BJ (cell line): ENCODE data around the gene TFDP2. TPM values are rescaled to one million over a fixed set of nuclear protein-coding genes. Genes with fewer than 3 reads are reported as not detected.
A peak's percentile ranks its signal among the peaks of the same experiment; 100 is the strongest.

ENCODE experiments used
- CTCF ChIA-PET: fragments of 350-600 bp; formaldehyde crosslinking; extraction: SDS; loops from one replicate; lab custom pipeline; 2021; ENCODE audit warnings: antibody characterized with exemption, inconsistent platforms; lab: Yijun Ruan, JAX
- POLR2A ChIA-PET: fragments of 300-600 bp; sonication (Branson Sonifier 250); formaldehyde crosslinking; extraction: SDS; loops from one replicate; lab custom pipeline; 2021; ENCODE audit warnings: antibody characterized with exemption; lab: Charles Lee
- DNase-seq: peaks from one replicate; pipeline ENCODE4 v3.0.0-alpha.2; 2011; ENCODE audit warnings: low read depth
- H3K27me3 ChIP-seq: 2 replicates; pipeline ENCODE4 v1.6.0; 2011; ENCODE audit warnings: low read length; ENCODE audit not compliant: control insufficient read depth, insufficient read depth
- H3K36me3 ChIP-seq: 2 replicates; pipeline ENCODE4 v1.5.1; 2011; ENCODE audit warnings: low read length; ENCODE audit not compliant: control insufficient read depth, insufficient read depth
- H3K4me3 ChIP-seq: 2 replicates; pipeline ENCODE4 v1.5.1; 2011; ENCODE audit warnings: low read depth, mild to moderate bottlenecking, control low read depth, low read length
- polyA plus RNA-seq: library from polyadenylated mRNA; depleted of rRNA; stranded (reverse); fragments of >200 nt; gene quantifications from 2 replicates; pipeline ENCODE4 v1.2.3, GENCODE V29; 2011
- TF ChIP-seq, protein P1 (sequence below): IDR thresholded peaks from 2 replicates; pipeline ENCODE4 v1.5.1; 2011; ENCODE audit warnings: low read depth, mild to moderate bottlenecking, control low read depth, inconsistent platforms, low read length, moderate library complexity; ENCODE audit not compliant: insufficient read depth

The TFDP2 gene
- polyA plus RNA-seq, 1 experiment = 10.9 TPM

GRCh38 chr3:142152384-142152783 is 3.0 kb upstream of the TFDP2 start:
- Histone ChIP-seq H3K4me3 (no peak overlapping the region), H3K27me3 (no peaks in the 10 kb centered on the region), H3K36me3 (no peaks in the 10 kb centered on the region)
- ChIA-PET CTCF (interaction anchor here (1.2 kb wide), 1 partner anchor 24 kb away, joined by 3 read pairs; no protein-coding TSS in a partner anchor), POLR2A (no interaction called here)
- no peak for DNase-seq
- TF ChIP-seq, protein P1, sequence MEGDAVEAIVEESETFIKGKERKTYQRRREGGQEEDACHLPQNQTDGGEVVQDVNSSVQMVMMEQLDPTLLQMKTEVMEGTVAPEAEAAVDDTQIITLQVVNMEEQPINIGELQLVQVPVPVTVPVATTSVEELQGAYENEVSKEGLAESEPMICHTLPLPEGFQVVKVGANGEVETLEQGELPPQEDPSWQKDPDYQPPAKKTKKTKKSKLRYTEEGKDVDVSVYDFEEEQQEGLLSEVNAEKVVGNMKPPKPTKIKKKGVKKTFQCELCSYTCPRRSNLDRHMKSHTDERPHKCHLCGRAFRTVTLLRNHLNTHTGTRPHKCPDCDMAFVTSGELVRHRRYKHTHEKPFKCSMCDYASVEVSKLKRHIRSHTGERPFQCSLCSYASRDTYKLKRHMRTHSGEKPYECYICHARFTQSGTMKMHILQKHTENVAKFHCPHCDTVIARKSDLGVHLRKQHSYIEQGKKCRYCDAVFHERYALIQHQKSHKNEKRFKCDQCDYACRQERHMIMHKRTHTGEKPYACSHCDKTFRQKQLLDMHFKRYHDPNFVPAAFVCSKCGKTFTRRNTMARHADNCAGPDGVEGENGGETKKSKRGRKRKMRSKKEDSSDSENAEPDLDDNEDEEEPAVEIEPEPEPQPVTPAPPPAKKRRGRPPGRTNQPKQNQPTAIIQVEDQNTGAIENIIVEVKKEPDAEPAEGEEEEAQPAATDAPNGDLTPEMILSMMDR = 0 out of 2 replicates have a peak, but pooled peaks have one; percentile 8

DNA sequence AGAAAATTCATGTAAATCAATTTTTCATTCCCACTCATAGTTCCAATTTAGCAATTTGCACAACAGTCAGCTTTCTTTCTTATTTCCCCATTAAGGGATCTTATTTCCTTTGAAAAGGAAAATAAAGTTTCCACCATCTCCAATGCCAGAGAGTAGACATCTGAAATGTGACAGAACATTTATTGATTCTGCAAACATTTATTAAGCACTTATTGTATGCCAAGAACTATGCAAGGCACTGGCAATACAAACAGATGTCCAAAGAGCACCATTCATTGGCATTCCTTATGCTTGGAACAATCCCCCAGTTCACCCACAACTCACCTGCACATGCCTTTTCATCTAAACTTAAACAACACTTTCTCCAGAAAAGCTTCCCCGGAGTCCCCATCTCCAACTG is 2.5 kb upstream of the TFDP2 start:
- no peak for DNase-seq
- Histone ChIP-seq H3K36me3 (no peaks in the 10 kb centered on the region), H3K27me3 (no peaks in the 10 kb centered on the region), H3K4me3 (no peak overlapping the region)
- ChIA-PET POLR2A (no interaction called here), CTCF (interaction anchor here (1.2 kb wide), 1 partner anchor 24 kb away, joined by 3 read pairs; no protein-coding TSS in a partner anchor)
- TF ChIP-seq, protein P1 = no peak

DNA sequence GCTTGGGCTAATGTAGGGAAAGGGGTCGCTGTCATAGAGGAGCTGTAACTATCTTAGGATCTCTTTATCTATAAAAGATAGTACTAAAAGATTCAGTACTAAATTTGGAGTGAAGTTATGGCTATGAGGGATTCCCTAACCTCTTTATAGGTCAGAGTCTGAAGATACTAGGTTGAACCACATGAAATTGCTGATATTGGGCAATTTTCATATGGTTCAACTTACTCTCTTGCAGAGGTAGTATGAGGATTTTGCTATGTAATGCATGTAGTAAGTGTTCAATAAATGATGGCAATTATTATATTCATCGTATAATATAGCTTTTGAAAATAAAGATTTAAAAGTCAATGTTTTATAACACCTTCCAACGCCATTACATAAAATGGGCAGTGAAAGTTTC is 1.9 kb upstream of the TFDP2 start:
- DNase-seq = no peak
- ChIA-PET POLR2A (no interaction called here), CTCF (interaction anchor here (1.2 kb wide), 1 partner anchor 23 kb away, joined by 3 read pairs; no protein-coding TSS in a partner anchor)
- Histone ChIP-seq H3K4me3 (no peak overlapping the region), H3K27me3 (no peaks in the 10 kb centered on the region), H3K36me3 (no peaks in the 10 kb centered on the region)
- TF ChIP-seq, protein P1 = no peak

DNA sequence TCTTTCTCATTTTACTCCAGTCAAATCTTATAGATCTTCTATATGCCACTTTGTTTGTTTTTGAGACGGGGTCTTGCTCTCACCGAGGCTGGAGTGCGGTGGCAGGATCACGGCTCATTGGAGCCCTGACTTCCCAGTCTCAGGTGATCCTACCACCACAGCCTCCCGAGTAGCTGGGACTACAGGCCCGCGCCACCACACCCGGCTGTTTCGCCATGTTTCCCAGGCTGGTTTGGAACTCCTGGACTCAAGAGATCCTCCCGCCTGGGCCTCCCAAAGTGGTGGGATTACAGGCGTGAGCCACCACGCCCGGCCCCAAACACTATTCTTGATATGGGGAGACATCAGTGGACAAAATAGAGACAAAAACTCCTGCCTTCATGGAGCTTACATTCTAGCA is 927 bp upstream of the TFDP2 start:
- TF ChIP-seq, protein P1 = no peak
- ChIA-PET CTCF (interaction anchor here (0.6 kb wide), 1 partner anchor 19 kb away, joined by 3 read pairs; no protein-coding TSS in a partner anchor), POLR2A (no interaction called here)
- Histone ChIP-seq H3K27me3 (no peaks in the 10 kb centered on the region), H3K36me3 (no peaks in the 10 kb centered on the region), H3K4me3 (no peak overlapping the region)
- no peak for DNase-seq

- H3K36me3 ChIP-seq = no peaks in the 10 kb centered on the region
- TF ChIP-seq, protein P1 = no peak
- CTCF ChIA-PET = interaction anchor here (0.5 to 2.3 kb wide), 3 partner anchors 31 to 209 kb away, joined by 3 to 7 read pairs (median 5); no protein-coding TSS in a partner anchor
- POLR2A ChIA-PET = no interaction called here
- no peaks in the 10 kb centered on the region for H3K27me3 ChIP-seq
- no peak for DNase-seq
- peak overlapping the region; percentile 71 for H3K4me3 ChIP-seq
Measured at GRCh38 chr3:142149673-142149992, 289 bp upstream of the TFDP2 start.
